PFSK-1 (cell line): ENCODE results near the gene EIPR1.

Experiments
- FOXP2 ChIP-seq: optimal IDR thresholded peaks from 2 replicates; pipeline ENCODE3; 2011; ENCODE audit warnings: borderline replicate concordance, control low read depth, inconsistent platforms; ENCODE audit not compliant: insufficient read depth; ENCODE audit errors: extremely low read length, extremely low read depth
- POLR2AphosphoS5 ChIP-seq: IDR thresholded peaks from 2 replicates; pipeline ENCODE4 v1.6.1; 2012; ENCODE audit warnings: low read depth, mild to moderate bottlenecking, control low read depth, low read length, moderate library complexity
- REST ChIP-seq, 2 experiments: IDR thresholded peaks; 2 replicates each; pipeline versions ENCODE4 v1.6.1 to v1.8.0; 2011 to 2012; ENCODE audit warnings: low read depth in 2 of 2, low read length in 2 of 2, control low read depth in 1 of 2, inconsistent platforms in 1 of 2, mild to moderate bottlenecking in 1 of 2, moderate library complexity in 1 of 2; ENCODE audit not compliant: insufficient read depth in 1 of 2
- SIN3A ChIP-seq: IDR thresholded peaks from 2 replicates; pipeline ENCODE4 v1.6.1; 2012; ENCODE audit warnings: mild to moderate bottlenecking, low read length, moderate library complexity, borderline replicate concordance; ENCODE audit not compliant: insufficient read depth
- TAF1 ChIP-seq: IDR thresholded peaks from 2 replicates; pipeline ENCODE4 v1.6.1; 2012; ENCODE audit warnings: low read length, control low read depth, borderline replicate concordance; ENCODE audit not compliant: insufficient read depth

GRCh38 chr2:3222636-3223035 is 155.0 kb downstream of the EIPR1 start:
- TF ChIP-seq POLR2AphosphoS5: no peak
- TF ChIP-seq FOXP2: no peak
- no peak for TF ChIP-seq REST (IDR thresholded peaks at IDR 0.05; ENCODE audit: insufficient read depth in 1 of 2, low read depth in 2 of 2, low read length in 2 of 2)
- no peak for TF ChIP-seq TAF1
- no peak for TF ChIP-seq SIN3A
